Osteoblast (primary cell): Measurements from ENCODE around the gene SNAI3. TPM values are rescaled to one million over a fixed set of nuclear protein-coding genes. Genes with fewer than 3 reads are reported as not detected.

Experiments used
- DNase-seq: peaks from one replicate; pipeline ENCODE4 v3.0.0; 2011; ENCODE audit warnings: low spot score, mixed read lengths; ENCODE audit not compliant: insufficient read length; ENCODE audit errors: missing footprints
- H2AFZ ChIP-seq: 2 replicates; pipeline ENCODE4 v1.6.0; 2011; ENCODE audit warnings: mild to moderate bottlenecking, low read length
- H3K27ac ChIP-seq: 2 replicates; pipeline ENCODE4 v1.5.1; 2011; ENCODE audit warnings: mild to moderate bottlenecking, low read depth, low read length, moderate library complexity
- H3K27me3 ChIP-seq: 2 replicates; pipeline ENCODE4 v1.6.0; 2012; ENCODE audit warnings: mild to moderate bottlenecking, control low read depth, inconsistent platforms, low read length, moderate library complexity; ENCODE audit not compliant: insufficient read depth
- H3K36me3 ChIP-seq: 2 replicates; pipeline ENCODE4 v1.5.1; 2011; ENCODE audit warnings: mild to moderate bottlenecking, low read length, control low read depth, moderate library complexity; ENCODE audit not compliant: insufficient read depth
- H3K4me1 ChIP-seq: 2 replicates; pipeline ENCODE4 v1.5.1; 2011; ENCODE audit warnings: mild to moderate bottlenecking, low read length, control low read depth, moderate library complexity; ENCODE audit not compliant: insufficient read depth
- H3K4me2 ChIP-seq: 2 replicates; pipeline ENCODE4 v1.6.0; 2011; ENCODE audit warnings: mild to moderate bottlenecking, low read length; ENCODE audit not compliant: insufficient read depth
- H3K4me3 ChIP-seq: fragments of 200-600 bp; sonication (generic); 3 replicates; pipeline ENCODE4 v1.5.1; 2012; ENCODE audit warnings: mild to moderate bottlenecking, low read length, inconsistent platforms; ENCODE audit not compliant: insufficient read depth
- H3K79me2 ChIP-seq: 2 replicates; pipeline ENCODE4 v1.6.0; 2012; ENCODE audit warnings: mild to moderate bottlenecking, low read length, control low read depth, inconsistent platforms; ENCODE audit not compliant: insufficient read depth
- H3K9me3 ChIP-seq: 2 replicates; pipeline ENCODE4 v1.5.1; 2011; ENCODE audit warnings: low read depth, low read length, control low read depth
- H4K20me1 ChIP-seq: 2 replicates; pipeline ENCODE4 v1.6.0; 2012; ENCODE audit warnings: mild to moderate bottlenecking, low read length, control low read depth; ENCODE audit not compliant: insufficient read depth
- CTCF ChIP-seq: IDR thresholded peaks from 2 replicates; pipeline ENCODE4 v1.5.1; 2011; ENCODE audit warnings: mild to moderate bottlenecking, low read depth, low read length, moderate library complexity; ENCODE audit errors: extremely low read depth
- total RNA-seq: library from RNA; depleted of rRNA; stranded (reverse); fragments of >200 nt; gene quantifications from 2 replicates; pipeline ENCODE4 v1.2.3, GENCODE V29; 2012

The SNAI3 gene
- total RNA-seq, 1 donor = not detected

- Histone ChIP-seq H2AFZ (no peak overlapping the region), H3K27me3 (no peaks in the 10 kb centered on the region), H3K4me3 (peak overlapping the region; percentile 85), H3K79me2 (peaks cover 3% of the 10 kb centered on the region), H3K27ac (no peak overlapping the region), H3K4me1 (peaks cover 11% of the 10 kb centered on the region), H4K20me1 (peaks cover 13% of the 10 kb centered on the region), H3K9me3 (no peaks in the 10 kb centered on the region), H3K4me2 (peak overlapping the region; percentile 88), H3K36me3 (peaks cover under 1% of the 10 kb centered on the region)
- peak; percentile 90 for DNase-seq
- TF ChIP-seq CTCF = no peak
Observed at GRCh38 chr16:88649195-88649923, 36.9 kb downstream of the SNAI3 start.

- H3K79me2 ChIP-seq = peaks cover 3% of the 10 kb centered on the region
- H3K4me2 ChIP-seq = no peak overlapping the region
- H3K4me1 ChIP-seq = peaks cover 11% of the 10 kb centered on the region
- DNase-seq = no peak
- H3K4me3 ChIP-seq = no peak overlapping the region
- H3K9me3 ChIP-seq = no peaks in the 10 kb centered on the region
- no peaks in the 10 kb centered on the region for H3K27me3 ChIP-seq
- no peaks in the 10 kb centered on the region for H3K36me3 ChIP-seq
- no peak for TF ChIP-seq CTCF
- no peak overlapping the region for H2AFZ ChIP-seq
- H4K20me1 ChIP-seq = peaks cover 13% of the 10 kb centered on the region
- no peak overlapping the region for H3K27ac ChIP-seq
Observed at GRCh38 chr16:88647178-88648070, 38.9 kb downstream of the SNAI3 start.

- peaks cover 13% of the 10 kb centered on the region for H4K20me1 ChIP-seq
- TF ChIP-seq CTCF = no peak
- H2AFZ ChIP-seq = no peak overlapping the region
- H3K4me3 ChIP-seq = no peak overlapping the region
- no peaks in the 10 kb centered on the region for H3K36me3 ChIP-seq
- H3K9me3 ChIP-seq = no peaks in the 10 kb centered on the region
- no peak overlapping the region for H3K4me2 ChIP-seq
- H3K27me3 ChIP-seq = no peaks in the 10 kb centered on the region
- peaks cover 3% of the 10 kb centered on the region for H3K79me2 ChIP-seq
- no peak for DNase-seq
- peaks cover 10% of the 10 kb centered on the region for H3K4me1 ChIP-seq
- no peak overlapping the region for H3K27ac ChIP-seq
Observed at GRCh38 chr16:88646345-88647034, 39.8 kb downstream of the SNAI3 start.
